Lower leg skin (tissue), 4 donors: Measurements from ENCODE around the gene ADARB2. TPM values are rescaled to one million over a fixed set of nuclear protein-coding genes. Genes with fewer than 3 reads are reported as not detected.

Source experiments
- DNase-seq, 2 donors: peaks; one replicate each; pipeline ENCODE4 v3.0.0-alpha.2; 2019; ENCODE audit warnings: low spot score in 2 of 2
- H3K4me3 ChIP-seq: fragments of 200-600 bp; sonication (generic); 2 replicates; pipeline ENCODE4 v1.5.1; 2017; ENCODE audit warnings: mild to moderate bottlenecking, low read depth; ENCODE audit not compliant: poor library complexity, severe bottlenecking
- POLR2A ChIP-seq, 2 donors: fragments of 450-650 bp; IDR thresholded peaks; one replicate each; pipeline ENCODE4 v1.6.1; 2016 to 2017; ENCODE audit warnings: antibody characterized with exemption in 2 of 2, mild to moderate bottlenecking in 1 of 2, moderate library complexity in 1 of 2
- WGBS, 2 donors: methylation state at CpG; one replicate each; pipeline ENCODE4 v1.1.5; 2018; 5-methylcytosine and 5-hydroxymethylcytosine counted together
- intact Hi-C: fragments of 100-400 bp; cut with DNase I; formaldehyde crosslinking; loops from one replicate; pipeline ENCODE4 v1.15.0; 2023; ENCODE audit warnings: low total_unique reads
- total RNA-seq, 4 donors: library from RNA; depleted of rRNA; stranded (reverse); fragments of >200 nt; gene quantifications; one replicate each; pipeline ENCODE4 v1.1.0, GENCODE V29; 2016
- TF ChIP-seq, protein P1 (sequence below), 3 donors: fragments of 450-650 bp; IDR thresholded peaks; one replicate each; pipeline ENCODE4 v1.5.1; 2016; ENCODE audit warnings: antibody characterized with exemption in 3 of 3, mild to moderate bottlenecking in 3 of 3, moderate library complexity in 2 of 3

Gene ADARB2
- total RNA-seq, 4 donors from 2014 or later = 0.72 to 3.6 (median 1.8) TPM

DNA sequence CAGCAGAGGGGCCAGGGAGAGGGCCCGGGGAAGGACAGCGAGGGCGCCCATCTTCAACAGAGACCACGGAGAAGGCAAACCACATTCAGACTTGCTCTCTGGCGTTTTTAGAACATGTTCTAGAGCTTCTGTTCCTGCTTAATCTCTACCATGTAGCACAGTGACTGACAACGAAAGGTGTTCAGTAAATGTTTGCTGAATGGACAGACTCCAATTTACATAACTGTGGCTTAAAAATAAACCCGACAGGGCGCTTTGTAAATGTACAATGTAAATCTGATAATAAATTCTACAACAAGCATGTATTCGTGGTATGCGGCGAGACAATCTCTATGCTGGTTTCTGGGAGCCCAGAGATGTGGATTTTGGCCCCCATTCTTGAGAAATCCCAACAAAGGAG, 10.5 kb downstream of the ADARB2 start:
- H3K4me3 ChIP-seq = no peak overlapping the region
- no peak for DNase-seq
- intact Hi-C loops = no loop called here
- 82 to 88% methylated on average over 11 of the region's 11 CpGs for WGBS, 2 donors
- TF ChIP-seq POLR2A (IDR thresholded peaks at IDR 0.05) = no peak
- TF ChIP-seq, protein P1, sequence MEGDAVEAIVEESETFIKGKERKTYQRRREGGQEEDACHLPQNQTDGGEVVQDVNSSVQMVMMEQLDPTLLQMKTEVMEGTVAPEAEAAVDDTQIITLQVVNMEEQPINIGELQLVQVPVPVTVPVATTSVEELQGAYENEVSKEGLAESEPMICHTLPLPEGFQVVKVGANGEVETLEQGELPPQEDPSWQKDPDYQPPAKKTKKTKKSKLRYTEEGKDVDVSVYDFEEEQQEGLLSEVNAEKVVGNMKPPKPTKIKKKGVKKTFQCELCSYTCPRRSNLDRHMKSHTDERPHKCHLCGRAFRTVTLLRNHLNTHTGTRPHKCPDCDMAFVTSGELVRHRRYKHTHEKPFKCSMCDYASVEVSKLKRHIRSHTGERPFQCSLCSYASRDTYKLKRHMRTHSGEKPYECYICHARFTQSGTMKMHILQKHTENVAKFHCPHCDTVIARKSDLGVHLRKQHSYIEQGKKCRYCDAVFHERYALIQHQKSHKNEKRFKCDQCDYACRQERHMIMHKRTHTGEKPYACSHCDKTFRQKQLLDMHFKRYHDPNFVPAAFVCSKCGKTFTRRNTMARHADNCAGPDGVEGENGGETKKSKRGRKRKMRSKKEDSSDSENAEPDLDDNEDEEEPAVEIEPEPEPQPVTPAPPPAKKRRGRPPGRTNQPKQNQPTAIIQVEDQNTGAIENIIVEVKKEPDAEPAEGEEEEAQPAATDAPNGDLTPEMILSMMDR (IDR thresholded peaks at IDR 0.05) = no peak

DNA sequence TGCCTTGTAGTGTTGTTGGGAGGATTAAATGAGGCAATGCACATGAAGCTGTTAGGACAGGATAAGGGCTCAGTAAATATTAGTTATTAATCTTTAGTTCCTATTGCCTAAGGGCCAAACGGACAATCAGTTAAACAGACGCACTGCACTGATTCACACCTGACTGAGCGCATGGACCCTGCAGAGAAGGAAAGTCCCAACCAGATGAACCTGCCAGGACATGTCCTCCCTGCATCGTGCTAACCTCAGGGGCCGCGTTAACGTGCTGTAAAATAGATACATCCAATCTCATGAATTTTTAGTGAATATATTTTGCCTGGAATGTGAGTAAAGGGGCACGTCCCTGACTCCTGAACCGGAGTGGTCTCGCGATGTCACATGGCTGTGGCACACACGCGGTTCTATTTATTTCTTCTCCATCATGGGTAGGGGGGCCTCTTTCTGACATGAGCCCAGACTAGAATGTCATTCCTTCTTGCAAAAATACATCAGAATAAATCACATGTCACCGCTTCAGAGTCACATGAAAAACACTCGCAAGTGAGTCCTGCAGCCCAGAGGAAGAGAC, 12.3 kb downstream of the ADARB2 start:
- TF ChIP-seq POLR2A (IDR thresholded peaks at IDR 0.05) = no peak
- TF ChIP-seq, protein P1 (IDR thresholded peaks at IDR 0.05) = no peak
- WGBS, 2 donors = 60 to 61% methylated on average over 15 of the region's 15 CpGs
- DNase-seq = no peak
- intact Hi-C loops = no loop called here
- H3K4me3 ChIP-seq = no peak overlapping the region

DNA sequence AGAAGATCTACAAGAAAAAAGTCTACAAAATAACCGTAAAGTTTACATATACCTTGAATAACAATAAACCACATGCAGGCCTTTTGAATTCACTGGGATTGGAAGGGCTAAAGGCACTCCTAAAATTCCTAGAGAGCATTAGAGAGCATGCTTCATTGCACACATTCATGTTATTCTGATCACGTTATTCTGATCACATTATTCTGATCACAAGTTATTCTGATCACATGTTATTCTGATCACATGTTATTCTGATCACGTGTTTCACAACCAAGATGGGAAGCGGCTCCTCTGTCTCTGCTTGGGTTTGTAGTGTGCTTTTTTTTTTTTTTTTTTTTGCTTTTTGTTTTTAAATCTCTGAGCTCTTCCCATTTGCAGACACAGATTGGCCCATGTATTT, 20.5 kb downstream of the ADARB2 start:
- H3K4me3 ChIP-seq = no peak overlapping the region
- TF ChIP-seq, protein P1 (IDR thresholded peaks at IDR 0.05) = no peak
- no peak for TF ChIP-seq POLR2A (IDR thresholded peaks at IDR 0.05)
- intact Hi-C loops = no loop called here
- WGBS, 2 donors = 73 to 81% methylated on average over 4 of the region's 4 CpGs
- no peak for DNase-seq

DNA sequence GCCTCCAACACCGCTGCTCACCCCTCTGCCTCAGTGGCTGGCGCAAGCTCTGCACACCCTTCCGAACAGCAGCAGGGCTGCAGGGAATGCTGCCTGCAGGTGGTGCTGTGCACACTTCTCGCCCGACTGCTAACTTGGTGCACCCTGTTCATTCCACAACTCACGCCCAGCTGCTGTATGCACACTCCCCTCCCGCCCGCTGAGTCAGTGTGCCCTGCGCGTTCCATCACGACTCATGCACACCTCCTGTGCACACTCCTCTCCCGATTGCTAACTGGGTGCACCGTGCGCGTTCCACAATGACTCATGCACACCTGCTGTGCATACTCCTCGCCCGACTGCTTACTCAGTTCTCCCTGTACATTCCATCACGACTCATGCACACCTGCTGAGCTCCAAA, 21.5 kb downstream of the ADARB2 start:
- 26 to 45% methylated on average over 18 of the region's 18 CpGs for WGBS, 2 donors
- no peak for DNase-seq
- intact Hi-C loops = no loop called here
- H3K4me3 ChIP-seq = no peak overlapping the region
- TF ChIP-seq, protein P1 (IDR thresholded peaks at IDR 0.05) = no peak
- TF ChIP-seq POLR2A (IDR thresholded peaks at IDR 0.05) = no peak

DNA sequence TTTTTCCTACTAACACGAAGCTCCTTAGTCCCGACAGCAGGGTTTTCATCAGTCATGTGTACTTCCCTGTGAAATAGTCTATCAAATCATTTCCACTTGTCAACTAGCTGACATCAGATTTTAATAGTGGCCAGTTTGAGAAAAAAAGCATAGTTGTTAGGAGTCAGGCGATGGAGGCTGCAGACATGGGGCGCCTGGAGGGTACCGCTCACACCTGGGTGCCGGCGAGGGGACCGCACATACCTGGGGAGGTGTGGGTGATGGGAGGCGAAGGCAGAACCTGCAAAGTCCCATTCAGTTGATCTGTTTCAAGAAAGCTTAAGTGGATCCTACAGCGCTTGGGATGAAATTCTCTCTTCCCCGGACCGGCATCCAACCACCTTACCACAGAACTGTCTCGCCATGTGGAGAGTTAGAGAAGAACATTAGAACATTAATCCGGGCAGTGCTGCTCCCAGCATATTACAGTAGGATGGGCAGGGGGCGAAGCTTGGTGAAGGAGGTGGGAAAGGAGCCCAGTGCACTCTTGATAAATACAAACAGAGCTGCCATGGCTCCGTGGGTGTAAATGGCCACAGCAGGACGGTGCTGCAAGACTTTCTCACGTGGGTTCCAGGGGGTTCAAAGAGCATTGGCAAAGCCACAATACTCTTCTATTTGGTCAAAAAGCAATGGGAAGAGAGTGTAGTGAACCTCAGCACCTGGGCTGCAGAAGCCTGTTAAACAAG, 24.2 kb downstream of the ADARB2 start:
- TF ChIP-seq, protein P1 (IDR thresholded peaks at IDR 0.05) = no peak
- no peak for TF ChIP-seq POLR2A (IDR thresholded peaks at IDR 0.05)
- intact Hi-C loops = no loop called here
- WGBS, 2 donors = 91 to 92% methylated on average over 18 of the region's 18 CpGs
- no peak overlapping the region for H3K4me3 ChIP-seq
- no peak for DNase-seq
